ENCODE results near the gene MICAL3. TPM values are rescaled to one million over a fixed set of nuclear protein-coding genes. Genes with fewer than 3 reads are reported as not detected.
"Not testable (repeated sequence)": the region's sequence is repeated elsewhere in the genome, so short reads cannot be mapped to it uniquely, and the experiment has no call there.

Gene MICAL3
- total RNA-seq, 1 experiment from 2014 or later = 23.7 TPM

DNA sequence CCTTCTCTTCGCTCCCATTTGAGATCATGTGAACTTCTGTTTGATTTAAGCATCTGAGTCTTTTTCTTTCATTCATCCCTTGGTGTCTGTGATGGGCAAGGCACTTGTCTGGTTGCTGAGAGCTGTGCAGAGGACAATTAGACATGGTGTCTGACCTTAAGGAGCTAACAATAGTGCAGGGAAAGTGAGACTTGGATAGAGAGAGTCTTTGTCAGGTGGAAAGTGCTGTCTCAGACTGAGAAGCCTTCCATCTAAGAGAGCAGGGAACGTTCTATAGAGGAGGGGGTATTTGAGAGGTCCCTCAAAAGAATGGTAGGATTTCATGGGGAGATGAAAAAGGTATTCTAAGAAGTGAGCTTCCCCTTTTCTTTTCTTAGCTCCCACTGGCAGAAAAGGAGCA, 14.1 kb downstream of the MICAL3 start:
- no peak overlapping the region for H3K9ac ChIP-seq (ENCODE audit: low read length)
- ATAC-seq = no peak
- H3K79me2 ChIP-seq (ENCODE audit: low read length) = no peaks in the 10 kb centered on the region
- peaks cover 15% of the 10 kb centered on the region for H3K4me1 ChIP-seq (ENCODE audit: insufficient read depth, low read length)
- H3K9me3 ChIP-seq (ENCODE audit: low read length) = no peaks in the 10 kb centered on the region
- H3K4me3 ChIP-seq (ENCODE audit: low read length) = no peak overlapping the region
- H3K27me3 ChIP-seq (ENCODE audit: low read length) = no peaks in the 10 kb centered on the region
- H3K27ac ChIP-seq (ENCODE audit: low read length) = no peak overlapping the region
- H3F3A ChIP-seq (ENCODE audit: low read length, unreplicated experiment) = no peaks in the 10 kb centered on the region
- H3K4me2 ChIP-seq (ENCODE audit: low read length) = no peak overlapping the region
- CTCF ChIA-PET = no interaction called here
- H3K36me3 ChIP-seq (ENCODE audit: low read depth, low read length) = no peaks in the 10 kb centered on the region
- no peak overlapping the region for H2AFZ ChIP-seq (ENCODE audit: low read length)
- no peaks in the 10 kb centered on the region for H3K9me2 ChIP-seq (replicated peaks; ENCODE audit: low read length)
- no TSS peak for BruUV-seq (replicated peaks)
- no peaks in the 10 kb centered on the region for H4K20me1 ChIP-seq (ENCODE audit: low read length)
- POLR2A ChIA-PET (ENCODE audit: unreplicated experiment) = no interaction called here
- intact Hi-C loops (cut with micrococcal nuclease) = no loop called here
- DNase-seq = no peak
- TF ChIP-seq, protein P1, sequence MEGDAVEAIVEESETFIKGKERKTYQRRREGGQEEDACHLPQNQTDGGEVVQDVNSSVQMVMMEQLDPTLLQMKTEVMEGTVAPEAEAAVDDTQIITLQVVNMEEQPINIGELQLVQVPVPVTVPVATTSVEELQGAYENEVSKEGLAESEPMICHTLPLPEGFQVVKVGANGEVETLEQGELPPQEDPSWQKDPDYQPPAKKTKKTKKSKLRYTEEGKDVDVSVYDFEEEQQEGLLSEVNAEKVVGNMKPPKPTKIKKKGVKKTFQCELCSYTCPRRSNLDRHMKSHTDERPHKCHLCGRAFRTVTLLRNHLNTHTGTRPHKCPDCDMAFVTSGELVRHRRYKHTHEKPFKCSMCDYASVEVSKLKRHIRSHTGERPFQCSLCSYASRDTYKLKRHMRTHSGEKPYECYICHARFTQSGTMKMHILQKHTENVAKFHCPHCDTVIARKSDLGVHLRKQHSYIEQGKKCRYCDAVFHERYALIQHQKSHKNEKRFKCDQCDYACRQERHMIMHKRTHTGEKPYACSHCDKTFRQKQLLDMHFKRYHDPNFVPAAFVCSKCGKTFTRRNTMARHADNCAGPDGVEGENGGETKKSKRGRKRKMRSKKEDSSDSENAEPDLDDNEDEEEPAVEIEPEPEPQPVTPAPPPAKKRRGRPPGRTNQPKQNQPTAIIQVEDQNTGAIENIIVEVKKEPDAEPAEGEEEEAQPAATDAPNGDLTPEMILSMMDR (conservative IDR thresholded peaks at IDR 0.05; ENCODE audit: low read depth, low read length) = no peak
- TF ChIP-seq EZH2 (IDR thresholded peaks at IDR 0.05; ENCODE audit: low read length, unreplicated experiment) = no peak
- TF ChIP-seq EZH2phosphoT487 (IDR thresholded peaks at IDR 0.05; ENCODE audit: borderline replicate concordance, low read length) = no peak

DNA sequence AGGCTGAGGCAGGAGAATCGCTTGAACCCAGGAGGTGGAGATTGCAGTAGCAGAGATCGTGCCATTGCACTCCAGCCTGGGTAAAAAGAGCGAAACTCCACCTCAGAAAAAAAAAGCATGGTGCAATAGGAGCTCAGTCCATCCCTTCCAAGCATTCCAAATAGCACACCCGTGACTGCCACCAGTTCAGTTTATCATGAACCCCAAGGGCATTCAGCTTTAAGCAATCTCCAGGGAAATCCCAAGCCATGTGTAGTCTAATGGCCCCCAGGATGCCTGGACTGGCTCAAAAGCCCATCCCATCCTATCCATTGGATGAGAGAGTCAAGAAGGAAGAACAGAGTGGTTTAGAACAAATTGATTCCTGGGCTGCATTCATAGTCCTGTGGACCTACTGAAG, 16.2 kb downstream of the MICAL3 start:
- CTCF ChIA-PET = no interaction called here

DNA sequence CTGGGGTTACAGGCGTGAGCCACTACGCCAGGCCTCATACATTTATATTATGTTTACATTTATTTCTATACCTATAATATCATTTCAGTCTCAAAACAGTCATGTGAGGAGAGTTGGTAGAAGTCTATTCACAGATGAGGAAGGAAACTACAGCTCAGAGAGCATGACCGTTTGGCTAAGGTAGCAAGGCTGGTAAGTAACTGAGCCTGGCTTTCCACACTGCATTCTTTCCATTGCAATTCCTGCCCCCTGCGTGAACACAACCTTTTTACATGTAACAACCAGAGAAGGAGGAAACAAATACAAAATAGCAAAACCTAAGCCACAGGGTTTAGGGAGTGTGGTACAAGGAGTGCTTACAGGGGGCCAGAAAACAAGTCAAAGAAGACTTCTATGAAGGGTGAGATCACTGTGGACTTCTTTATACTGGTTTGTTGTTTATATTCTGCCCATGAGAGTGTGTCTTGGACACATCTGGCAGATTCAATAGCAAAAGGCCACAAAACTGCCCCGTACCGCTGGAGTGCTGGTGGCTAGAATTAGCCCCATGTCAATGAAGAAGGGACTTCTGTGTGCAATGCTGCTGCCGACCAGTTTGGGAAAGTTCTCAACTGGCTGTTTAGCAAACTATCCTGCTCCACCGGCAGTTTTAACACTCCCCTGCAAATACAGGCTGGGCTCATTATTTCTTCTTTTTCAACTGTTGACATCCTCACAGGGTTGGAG, 19.0 kb downstream of the MICAL3 start:
- Histone ChIP-seq H2AFZ (ENCODE audit: low read length) (no peak overlapping the region), H4K20me1 (ENCODE audit: low read length) (no peaks in the 10 kb centered on the region; the same call in 1 of the 2 replicates), H3K79me2 (ENCODE audit: low read length) (peaks cover 9% of the 10 kb centered on the region), H3K4me1 (ENCODE audit: insufficient read depth, low read length) (no peaks in the 10 kb centered on the region), H3K9me2 (replicated peaks; ENCODE audit: low read length) (no peaks in the 10 kb centered on the region), H3K27me3 (ENCODE audit: low read length) (no peaks in the 10 kb centered on the region), H3K9me3 (ENCODE audit: low read length) (no peaks in the 10 kb centered on the region), H3K36me3 (ENCODE audit: low read depth, low read length) (no peaks in the 10 kb centered on the region), H3K9ac (ENCODE audit: low read length) (no peak overlapping the region), H3F3A (ENCODE audit: low read length, unreplicated experiment) (no peaks in the 10 kb centered on the region), H3K4me3 (ENCODE audit: low read length) (no peak overlapping the region), H3K27ac (ENCODE audit: low read length) (no peak overlapping the region), H3K4me2 (ENCODE audit: low read length) (no peak overlapping the region)
- TF ChIP-seq EZH2phosphoT487 (IDR thresholded peaks at IDR 0.05; ENCODE audit: borderline replicate concordance, low read length) (no peak), EZH2 (IDR thresholded peaks at IDR 0.05; ENCODE audit: low read length, unreplicated experiment) (no peak)
- TF ChIP-seq, protein P1 (conservative IDR thresholded peaks at IDR 0.05; ENCODE audit: low read depth, low read length) = no peak
- CTCF ChIA-PET = no interaction called here
- intact Hi-C loops (cut with micrococcal nuclease) = no loop called here
- DNase-seq (no peak), ATAC-seq (no peak)
- POLR2A ChIA-PET (ENCODE audit: unreplicated experiment) = no interaction called here
- no TSS peak for BruUV-seq (replicated peaks)

More for the DNA sequence above, 16.2 kb downstream of the MICAL3 start:
- Histone ChIP-seq H3K27ac (ENCODE audit: low read length) (no peak overlapping the region), H4K20me1 (ENCODE audit: low read length) (no peaks in the 10 kb centered on the region), H3K9ac (ENCODE audit: low read length) (no peak overlapping the region), H2AFZ (ENCODE audit: low read length) (no peak overlapping the region), H3K79me2 (ENCODE audit: low read length) (no peaks in the 10 kb centered on the region), H3K9me2 (replicated peaks; ENCODE audit: low read length) (no peaks in the 10 kb centered on the region), H3K4me3 (ENCODE audit: low read length) (no peak overlapping the region), H3K27me3 (ENCODE audit: low read length) (no peaks in the 10 kb centered on the region), H3F3A (ENCODE audit: low read length, unreplicated experiment) (no peaks in the 10 kb centered on the region), H3K9me3 (ENCODE audit: low read length) (no peaks in the 10 kb centered on the region), H3K36me3 (ENCODE audit: low read depth, low read length) (no peaks in the 10 kb centered on the region), H3K4me2 (ENCODE audit: low read length) (no peak overlapping the region), H3K4me1 (ENCODE audit: insufficient read depth, low read length) (peaks cover 11% of the 10 kb centered on the region)
- ATAC-seq (no peak), DNase-seq (no peak)
- intact Hi-C loops (cut with micrococcal nuclease) = no loop called here
- no peak for TF ChIP-seq EZH2phosphoT487 (IDR thresholded peaks at IDR 0.05; ENCODE audit: borderline replicate concordance, low read length)
- TF ChIP-seq EZH2 (IDR thresholded peaks at IDR 0.05; ENCODE audit: low read length, unreplicated experiment) = no peak
- TF ChIP-seq, protein P1 (conservative IDR thresholded peaks at IDR 0.05; ENCODE audit: low read depth, low read length) = no peak
- BruUV-seq (replicated peaks) = no TSS peak
- POLR2A ChIA-PET (ENCODE audit: unreplicated experiment) = no interaction called here

DNA sequence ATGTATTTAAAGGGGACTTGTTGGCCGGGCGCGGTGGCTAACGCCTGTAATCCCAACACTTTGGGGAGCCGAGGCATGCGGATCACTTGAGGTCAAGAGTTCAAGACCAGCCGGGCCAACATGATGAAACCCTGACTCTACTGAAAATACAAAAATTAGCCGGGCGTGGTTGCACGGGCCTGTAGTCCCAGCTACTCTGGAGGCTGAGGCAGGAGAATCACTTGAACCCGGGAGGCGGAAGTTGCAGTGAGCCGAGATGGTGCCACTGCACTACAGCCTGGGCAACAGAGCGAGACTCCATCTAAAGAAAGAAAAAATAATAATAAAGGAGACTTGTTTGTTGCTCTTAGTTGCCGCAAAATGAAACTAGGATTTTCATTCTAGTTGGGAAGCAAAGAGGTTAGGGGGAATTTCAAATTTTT, 22.5 kb downstream of the MICAL3 start:
- H3K36me3 ChIP-seq (ENCODE audit: low read depth, low read length); BruUV-seq (replicated peaks); H3K27ac ChIP-seq (ENCODE audit: low read length); H3F3A ChIP-seq (ENCODE audit: low read length, unreplicated experiment); H3K9me2 ChIP-seq (replicated peaks; ENCODE audit: low read length); DNase-seq; ATAC-seq; H3K27me3 ChIP-seq (ENCODE audit: low read length); H3K9me3 ChIP-seq (ENCODE audit: low read length); CTCF ChIA-PET; POLR2A ChIA-PET (ENCODE audit: unreplicated experiment): not testable (repeated sequence)
- intact Hi-C loops (cut with micrococcal nuclease) = loop anchor here (1.0 kb wide), 1 partner anchor 74 kb away; no protein-coding TSS in a partner anchor
- Histone ChIP-seq H3K79me2 (ENCODE audit: low read length) (peaks cover 44% of the 10 kb centered on the region), H2AFZ (ENCODE audit: low read length) (peak overlapping the region; percentile 77; the same call in 1 of the 2 replicates), H4K20me1 (ENCODE audit: low read length) (peaks cover 11% of the 10 kb centered on the region; the same call in 1 of the 2 replicates), H3K4me1 (ENCODE audit: insufficient read depth, low read length) (peaks cover 17% of the 10 kb centered on the region), H3K4me2 (ENCODE audit: low read length) (peak overlapping the region; percentile 96; the same call in 1 of the 2 replicates), H3K9ac (ENCODE audit: low read length) (peak overlapping the region; percentile 80; the same call in 1 of the 2 replicates), H3K4me3 (ENCODE audit: low read length) (peak overlapping the region; percentile 85; the same call in 1 of the 2 replicates)
